ENCODE results near the gene CNTNAP4.

DNA sequence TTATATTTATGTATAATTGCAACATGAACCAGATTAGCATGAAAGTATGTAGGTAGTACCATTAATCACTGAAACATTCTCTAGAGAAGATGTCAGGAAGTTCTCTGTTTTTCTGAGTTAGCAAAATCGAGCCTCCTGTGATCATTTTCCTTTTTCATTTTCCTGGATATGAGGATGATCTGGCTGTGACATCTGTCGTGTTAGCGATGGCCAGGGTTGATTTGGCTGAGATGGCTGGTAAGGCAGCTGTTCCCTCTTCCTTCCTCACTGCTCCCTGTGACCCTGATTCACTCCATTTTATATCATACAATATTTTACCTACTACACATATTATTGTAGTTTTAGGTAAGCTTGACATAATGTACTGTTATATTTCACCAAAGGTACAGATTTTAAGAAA is 10.3 kb downstream of the CNTNAP4 start:
- TF ChIP-seq, protein P1, sequence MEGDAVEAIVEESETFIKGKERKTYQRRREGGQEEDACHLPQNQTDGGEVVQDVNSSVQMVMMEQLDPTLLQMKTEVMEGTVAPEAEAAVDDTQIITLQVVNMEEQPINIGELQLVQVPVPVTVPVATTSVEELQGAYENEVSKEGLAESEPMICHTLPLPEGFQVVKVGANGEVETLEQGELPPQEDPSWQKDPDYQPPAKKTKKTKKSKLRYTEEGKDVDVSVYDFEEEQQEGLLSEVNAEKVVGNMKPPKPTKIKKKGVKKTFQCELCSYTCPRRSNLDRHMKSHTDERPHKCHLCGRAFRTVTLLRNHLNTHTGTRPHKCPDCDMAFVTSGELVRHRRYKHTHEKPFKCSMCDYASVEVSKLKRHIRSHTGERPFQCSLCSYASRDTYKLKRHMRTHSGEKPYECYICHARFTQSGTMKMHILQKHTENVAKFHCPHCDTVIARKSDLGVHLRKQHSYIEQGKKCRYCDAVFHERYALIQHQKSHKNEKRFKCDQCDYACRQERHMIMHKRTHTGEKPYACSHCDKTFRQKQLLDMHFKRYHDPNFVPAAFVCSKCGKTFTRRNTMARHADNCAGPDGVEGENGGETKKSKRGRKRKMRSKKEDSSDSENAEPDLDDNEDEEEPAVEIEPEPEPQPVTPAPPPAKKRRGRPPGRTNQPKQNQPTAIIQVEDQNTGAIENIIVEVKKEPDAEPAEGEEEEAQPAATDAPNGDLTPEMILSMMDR (IDR thresholded peaks at IDR 0.05) = no peak
- TF ChIP-seq RFX5 (IDR thresholded peaks at IDR 0.05; ENCODE audit: low read length) = no peak
- no peak for TF ChIP-seq SIN3A (IDR thresholded peaks at IDR 0.05; ENCODE audit: borderline replicate concordance, low read depth, low read length)
- no peak for TF ChIP-seq EZH2phosphoT487 (IDR thresholded peaks at IDR 0.05; ENCODE audit: borderline replicate concordance, low read depth)
- TF ChIP-seq CHD2 (IDR thresholded peaks at IDR 0.05; ENCODE audit: low read length, partially characterized antibody) = no peak
- TF ChIP-seq EP300 (IDR thresholded peaks at IDR 0.05; ENCODE audit: borderline replicate concordance in 1 of 2, low read depth in 1 of 2, low read length in 1 of 2) = no peak
- no peak for TF ChIP-seq REST (IDR thresholded peaks at IDR 0.05; ENCODE audit: low read depth, low read length)
- TF ChIP-seq SMC3 (IDR thresholded peaks at IDR 0.05; ENCODE audit: low read depth, low read length) = no peak

Measured in SK-N-SH (cell line).